ENCODE results near the gene PUM2.
A peak's percentile ranks its signal among the peaks of the same experiment; 100 is the strongest.

PUM2 gene

DNA sequence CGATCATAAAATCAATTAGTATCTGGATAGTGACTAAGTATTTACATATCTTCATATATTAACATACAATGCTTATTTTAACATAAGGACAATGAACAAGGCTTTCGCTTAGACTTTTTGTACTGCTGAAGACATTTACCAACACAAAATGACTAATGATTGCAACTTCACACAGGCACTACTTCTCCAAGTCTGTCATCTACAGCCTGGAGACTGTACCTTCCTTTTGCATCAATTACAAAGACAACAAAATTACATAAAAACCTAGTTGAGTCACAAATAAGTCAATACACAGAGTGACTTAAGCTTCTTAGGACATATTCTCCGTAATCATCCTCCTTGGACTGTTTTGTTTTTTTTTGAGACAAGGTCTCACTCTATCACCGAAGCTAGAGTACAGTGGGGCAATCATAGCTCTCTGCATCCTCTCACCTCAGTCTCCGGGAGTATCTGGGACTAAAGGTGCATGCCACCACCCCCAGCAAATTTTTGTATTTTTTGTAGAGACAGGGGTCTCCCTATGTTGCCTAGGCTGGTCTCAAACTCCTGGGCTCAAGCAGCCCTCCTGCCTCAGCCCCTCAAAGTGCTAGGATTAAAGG, 15.9 kb downstream of the PUM2 start:
- DNase-seq, result no peak

DNA sequence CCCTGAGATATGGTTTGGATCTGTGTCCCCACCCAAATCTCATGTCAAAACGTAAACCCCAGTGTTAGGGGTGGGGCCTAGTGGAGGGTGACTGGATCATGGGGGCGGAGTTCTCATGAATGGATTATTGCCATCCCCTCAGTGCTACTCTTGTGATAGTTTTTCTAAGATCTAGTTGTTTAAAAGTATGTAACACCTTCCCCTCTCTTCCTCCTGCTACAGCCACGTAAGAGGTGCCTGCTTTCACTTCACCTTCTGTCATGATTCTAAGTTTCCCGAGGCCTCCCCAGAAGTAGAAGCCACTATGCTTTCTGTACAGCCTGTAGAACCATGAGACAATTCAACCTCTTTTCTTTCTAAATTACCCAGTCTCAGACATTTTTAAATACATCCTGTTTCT, 16.9 kb downstream of the PUM2 start:
- no peak for DNase-seq

DNA sequence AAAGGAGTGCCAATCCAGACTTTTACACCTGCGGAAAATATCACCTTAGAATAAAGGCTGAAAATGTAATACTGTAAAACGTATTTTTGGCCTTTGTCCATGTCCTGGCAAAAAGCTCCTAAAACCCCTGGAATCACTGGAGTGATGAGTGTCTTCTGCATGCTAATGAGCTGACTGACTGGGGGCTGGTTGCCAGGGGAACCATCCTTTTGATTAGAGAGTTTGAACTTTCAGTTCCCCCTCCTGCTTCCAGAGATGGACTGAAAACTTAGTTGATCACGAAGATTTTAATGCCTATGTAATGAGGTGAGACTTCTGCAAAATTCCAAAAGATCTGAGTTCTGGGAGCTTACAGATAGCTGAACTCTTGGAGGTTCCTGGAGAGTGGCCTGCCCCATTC, 20.5 kb downstream of the PUM2 start:
- no peak for DNase-seq

DNA sequence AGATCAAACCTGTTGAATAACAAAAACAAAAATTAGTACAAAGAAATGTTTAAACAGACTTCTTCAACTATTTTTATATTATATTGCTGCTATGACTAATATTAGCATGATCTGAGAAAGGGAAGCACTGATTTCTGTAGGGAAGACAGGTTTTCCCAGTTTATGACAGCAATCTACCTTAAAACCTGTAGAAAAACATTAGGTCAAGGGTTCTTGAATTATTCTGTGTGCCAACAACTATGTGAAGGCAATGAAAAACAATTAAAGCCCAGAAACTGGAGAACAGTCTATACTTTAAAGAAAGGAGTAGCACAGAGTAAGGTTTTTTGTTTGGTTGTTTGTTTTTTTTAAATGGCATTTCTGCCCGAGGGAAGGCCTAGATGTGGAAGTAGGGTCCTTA, 23.3 kb downstream of the PUM2 start:
- DNase-seq, result no peak

DNA sequence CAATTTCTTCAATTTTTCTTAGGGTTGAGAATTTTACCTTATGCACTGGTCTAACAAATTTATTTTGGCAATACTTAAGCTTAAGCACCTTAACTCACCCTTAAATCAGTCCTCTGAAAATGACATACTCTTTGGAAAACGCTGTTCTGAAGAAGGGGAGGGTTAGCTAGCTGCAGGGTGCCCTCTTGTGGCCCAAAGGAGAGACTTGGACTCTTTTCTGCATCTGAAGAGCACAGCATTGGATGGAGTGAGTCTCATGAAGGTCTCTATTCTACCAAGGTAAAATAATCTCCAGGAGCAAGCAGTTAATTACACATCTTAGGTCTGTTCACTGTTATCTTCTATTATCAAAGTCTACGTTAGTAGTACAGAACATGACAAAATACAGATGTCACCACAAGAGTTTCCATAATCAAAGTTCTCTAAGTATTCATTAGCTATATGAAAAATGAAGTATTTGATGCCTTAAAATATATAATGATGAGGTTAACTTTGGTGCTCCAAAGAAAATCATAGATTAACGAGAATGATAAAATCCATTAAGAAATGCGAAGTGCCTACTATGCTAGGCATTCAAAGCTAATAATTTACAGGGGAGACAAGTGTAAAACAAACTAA, 24.4 kb downstream of the PUM2 start:
- DNase-seq, result peak; percentile 31 to 67

DNA sequence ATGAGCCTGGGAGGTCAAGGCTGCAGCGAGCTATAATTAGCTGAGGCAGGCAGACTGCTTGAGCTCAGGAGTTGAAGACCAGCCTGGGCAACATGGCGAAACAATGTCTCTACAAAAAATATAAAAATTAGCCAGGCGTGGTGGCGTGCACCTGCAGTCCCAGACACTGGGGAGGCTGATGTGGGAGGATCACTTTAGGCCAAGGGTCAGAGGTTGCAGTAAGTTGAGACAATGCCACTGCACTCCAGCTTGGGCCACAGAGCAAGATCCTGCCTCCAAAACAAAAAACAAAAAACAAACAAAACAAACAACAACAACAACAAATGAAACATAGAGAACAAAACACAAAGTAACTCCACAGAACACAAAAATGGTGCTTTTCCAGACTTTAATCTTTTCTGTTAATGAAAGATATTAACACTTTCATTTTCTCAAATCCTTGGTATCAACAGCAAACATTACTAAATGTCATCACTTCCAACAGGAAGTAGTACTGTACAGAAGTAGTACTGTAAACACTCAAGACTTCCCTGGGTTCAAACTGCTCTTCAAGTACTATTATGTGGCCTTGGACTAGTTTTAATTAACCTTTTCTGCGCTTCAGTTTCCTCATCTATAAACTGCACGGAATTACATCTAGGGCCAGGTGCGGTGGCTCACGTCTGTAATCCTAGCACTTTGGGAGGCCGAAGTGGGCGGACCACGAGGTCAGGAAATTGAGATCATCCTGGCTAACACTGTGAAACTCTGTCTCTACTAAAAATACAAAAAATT, 27.9 kb downstream of the PUM2 start:
- DNase-seq, result no peak

DNA sequence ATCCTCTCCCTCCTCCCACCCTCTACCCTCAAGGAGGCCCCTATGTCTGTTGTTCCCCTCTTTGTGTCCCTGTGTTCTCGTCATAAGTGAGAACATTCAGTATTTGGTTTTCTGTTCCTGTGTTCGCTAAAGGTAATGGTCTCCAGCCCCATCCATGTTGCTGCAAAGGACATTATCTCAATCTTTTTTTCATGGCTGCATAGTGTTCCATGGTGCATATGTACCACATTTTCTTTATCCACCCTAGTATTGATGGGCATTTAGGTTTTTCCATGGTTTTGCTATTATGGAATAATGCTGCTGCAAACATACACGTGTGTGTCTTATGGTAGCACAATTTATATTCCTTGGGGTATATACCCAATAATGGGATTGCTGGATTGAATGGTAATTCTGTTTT, 33.0 kb downstream of the PUM2 start:
- DNase-seq, result no peak

DNA sequence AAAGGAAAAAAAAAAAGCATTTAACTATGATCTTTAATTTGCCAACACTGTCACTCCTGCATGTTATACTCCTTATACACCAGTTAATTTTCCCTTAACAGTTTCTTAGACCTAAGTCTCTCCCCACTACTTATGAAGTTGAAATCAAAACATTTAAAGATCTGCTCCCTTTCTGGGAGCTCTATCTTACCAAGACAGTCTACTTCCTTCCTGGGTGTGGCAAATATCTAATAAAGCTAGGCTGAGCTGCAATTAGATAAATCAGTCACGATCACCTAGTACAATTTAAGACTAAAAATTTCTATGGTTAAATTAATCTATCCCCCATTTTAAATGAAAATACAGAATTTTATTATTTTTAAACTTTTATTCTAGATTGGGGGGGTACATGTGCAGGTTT, 33.4 kb downstream of the PUM2 start:
- no peak for DNase-seq

DNA sequence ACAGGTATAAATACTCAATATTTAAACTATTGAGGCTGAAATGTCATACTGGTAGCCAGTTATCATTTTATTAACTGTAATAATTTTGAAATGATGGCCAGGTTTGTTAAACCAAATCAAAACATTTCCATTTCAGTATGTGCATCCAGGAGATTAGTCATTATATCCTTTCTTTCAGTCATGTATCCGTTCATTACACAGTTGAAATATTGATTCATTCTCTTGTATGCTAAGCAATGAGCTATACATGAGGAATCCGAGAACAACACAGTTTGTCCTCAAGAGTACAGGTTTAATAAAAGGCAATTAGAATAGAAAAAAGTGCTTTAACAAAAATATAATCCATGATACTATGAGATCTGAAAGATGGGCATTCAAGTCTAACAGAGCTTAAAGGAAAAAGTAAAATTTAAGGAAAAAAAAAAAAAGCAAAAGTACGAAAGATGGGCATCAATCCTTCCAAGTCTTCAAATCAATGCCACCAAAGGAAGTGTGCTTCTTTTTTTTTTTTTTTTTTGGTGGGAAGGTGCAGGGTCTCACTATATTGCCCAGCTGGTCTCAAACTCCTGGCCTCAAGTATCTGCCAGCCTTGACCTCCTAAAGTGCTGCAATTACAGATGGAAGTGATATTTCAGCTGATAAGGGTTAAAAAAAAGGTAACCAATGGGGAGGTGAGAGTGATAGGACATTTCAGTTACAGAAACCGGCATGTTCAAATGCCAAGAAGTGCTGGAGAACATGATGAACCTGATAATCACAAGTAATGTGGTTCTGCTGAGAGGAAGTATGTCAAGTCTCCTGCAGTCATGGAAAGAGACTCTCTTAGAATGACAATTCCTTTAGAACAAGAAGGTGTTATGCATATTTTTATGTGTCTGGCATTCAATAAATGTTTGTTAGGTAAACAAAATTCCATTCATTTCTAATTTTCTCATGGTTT, 35.8 kb downstream of the PUM2 start:
- DNase-seq, result no peak

DNA sequence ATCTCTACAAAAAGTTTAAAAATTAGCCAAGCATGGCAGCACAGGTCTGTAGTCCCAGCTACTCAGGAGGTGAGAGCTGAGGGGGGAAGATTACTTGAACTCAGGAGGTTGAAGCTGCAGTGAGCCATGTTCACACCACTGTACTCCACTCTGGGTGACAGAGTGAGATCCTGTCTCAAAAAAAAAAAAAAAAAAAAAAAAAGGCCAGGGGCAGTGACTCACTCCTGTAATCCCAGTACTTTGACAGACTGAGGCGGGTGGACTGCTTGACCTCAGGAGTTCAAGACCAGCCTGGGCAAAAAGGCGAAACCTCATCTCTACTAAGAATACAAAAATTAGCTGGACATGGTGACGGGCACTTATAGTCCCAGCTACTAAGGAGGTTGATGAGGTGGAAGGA, 37.0 kb downstream of the PUM2 start:
- no peak for DNase-seq

DNA sequence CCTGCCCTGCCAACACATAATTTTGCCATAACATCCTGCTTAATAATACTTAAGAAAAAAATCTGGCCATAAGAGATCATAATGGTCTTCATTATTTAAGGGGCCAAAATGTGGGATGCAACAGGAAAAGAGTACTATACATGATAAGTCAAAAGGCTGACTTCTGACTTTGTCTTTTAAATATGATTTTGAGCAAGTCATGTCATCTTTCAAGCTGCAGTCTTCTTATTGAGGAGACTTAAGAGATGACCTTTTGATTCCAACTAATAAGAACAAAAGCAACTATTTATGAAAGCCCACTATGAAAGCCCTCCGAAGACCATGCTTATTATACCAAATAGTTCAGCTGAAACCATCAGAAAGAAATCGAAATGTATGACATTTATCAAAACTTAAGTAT, 41.6 kb downstream of the PUM2 start:
- DNase-seq, result no peak

DNA sequence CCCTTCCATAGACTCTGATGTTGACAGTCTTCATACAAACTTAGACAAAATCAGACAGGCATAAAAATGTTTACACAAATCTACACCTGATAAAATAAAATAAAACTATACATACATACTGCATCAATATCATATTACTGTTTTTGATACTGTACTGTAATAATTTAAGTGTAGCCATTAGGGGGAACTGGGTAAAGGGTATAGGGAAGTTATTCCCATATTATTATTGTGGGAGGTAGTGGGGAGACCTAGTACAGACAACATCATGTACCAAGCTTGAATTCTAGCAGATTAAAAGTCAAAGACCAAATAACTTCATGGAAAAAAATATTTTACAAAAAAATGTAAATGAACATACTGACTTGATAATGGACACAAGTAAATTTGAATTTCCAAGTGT, 43.3 kb downstream of the PUM2 start:
- no peak for DNase-seq

DNA sequence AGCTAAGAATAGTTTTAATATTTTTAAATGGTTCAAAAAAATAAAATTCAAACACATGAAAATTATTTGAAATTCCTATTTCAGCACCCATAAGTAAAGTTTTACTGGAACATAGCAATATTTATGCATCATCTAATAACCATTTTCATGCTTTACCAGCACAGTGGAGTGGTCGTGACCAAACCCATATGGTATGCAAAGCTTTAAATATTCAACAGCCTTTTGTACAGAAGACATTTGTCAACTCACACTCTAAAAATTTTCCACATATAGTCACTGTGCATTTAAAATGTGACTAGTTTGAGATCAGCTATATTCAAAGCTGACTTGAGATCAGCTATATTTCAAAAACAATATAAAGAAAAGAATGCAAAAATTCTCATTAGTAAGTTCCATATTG, 46.2 kb downstream of the PUM2 start:
- DNase-seq, result no peak

DNA sequence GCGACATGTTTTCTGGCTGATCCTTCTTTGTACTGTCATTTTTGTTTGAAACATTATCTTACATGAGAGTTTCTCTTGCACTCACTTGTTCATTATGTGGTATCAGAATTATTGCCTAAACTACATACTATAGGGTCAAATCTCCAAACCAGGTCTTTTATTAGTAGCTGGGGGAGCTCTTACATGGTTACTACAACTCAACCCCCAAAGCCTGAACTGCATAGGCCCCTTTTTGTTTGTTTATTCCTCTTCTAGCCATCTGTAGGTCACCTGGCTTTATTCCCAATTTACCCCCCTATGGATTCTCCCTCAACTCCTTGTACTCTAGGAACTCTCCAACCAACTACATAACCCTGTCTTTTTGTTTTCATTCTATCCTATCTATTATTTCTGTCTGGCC, 46.7 kb downstream of the PUM2 start:
- no peak for DNase-seq

DNA sequence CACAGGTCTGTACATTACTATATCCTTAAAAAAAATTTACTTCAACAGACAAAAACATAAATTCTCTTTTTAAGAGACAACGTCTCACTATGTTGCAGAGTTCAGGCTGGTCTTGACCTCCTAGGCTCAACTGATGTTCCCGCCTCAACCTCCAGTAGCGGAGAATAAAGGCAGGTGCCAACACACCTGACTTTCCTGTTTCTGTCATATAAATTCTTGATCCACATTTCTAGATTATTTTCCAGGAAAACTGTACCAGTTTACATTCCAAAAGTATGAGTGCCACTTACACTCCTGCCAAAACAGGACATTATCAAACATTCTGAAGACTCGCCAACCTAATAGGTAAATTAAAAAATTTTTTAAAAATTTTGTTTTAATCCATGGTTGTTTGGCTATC, 48.6 kb downstream of the PUM2 start:
- DNase-seq, result no peak

DNA sequence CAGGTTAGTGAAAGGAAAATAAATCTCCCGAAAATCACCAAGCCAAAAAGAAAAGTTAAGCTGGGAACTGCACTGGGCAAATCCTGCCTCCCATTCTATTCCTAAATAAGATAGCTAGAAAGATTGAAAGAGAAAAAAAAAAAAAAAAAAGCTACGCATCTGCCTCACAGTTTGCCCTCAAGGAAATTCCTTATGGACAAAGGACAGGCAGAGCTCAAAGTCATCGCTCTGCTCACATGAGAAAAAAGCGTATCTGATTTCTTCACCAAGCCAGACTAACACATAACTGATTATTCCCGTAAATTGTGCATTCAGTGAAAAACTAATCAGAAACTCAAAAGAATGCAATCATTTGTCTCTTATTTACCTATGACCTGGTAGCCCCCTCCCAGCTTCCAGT, 50.0 kb downstream of the PUM2 start:
- no peak for DNase-seq

DNA sequence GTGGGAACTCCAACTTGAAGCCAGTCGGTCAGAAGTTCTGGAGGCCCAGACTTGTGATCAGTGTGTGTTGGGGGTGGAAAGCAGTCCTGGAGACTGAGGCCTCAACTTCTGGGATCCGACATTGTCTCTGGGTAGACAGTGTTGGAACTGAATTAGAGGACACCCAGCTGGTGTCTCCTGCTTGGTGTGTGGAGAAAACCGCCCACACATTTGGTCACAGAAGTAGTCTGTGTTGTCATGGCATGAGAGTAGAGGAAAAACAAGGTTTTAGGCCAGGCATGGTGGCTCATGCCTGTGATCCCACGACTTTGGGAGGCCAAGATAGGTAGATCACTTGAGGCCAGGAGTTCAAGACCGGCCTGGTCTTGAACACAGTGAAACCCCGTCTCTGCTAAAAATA, 51.5 kb downstream of the PUM2 start:
- DNase-seq, result no peak

DNA sequence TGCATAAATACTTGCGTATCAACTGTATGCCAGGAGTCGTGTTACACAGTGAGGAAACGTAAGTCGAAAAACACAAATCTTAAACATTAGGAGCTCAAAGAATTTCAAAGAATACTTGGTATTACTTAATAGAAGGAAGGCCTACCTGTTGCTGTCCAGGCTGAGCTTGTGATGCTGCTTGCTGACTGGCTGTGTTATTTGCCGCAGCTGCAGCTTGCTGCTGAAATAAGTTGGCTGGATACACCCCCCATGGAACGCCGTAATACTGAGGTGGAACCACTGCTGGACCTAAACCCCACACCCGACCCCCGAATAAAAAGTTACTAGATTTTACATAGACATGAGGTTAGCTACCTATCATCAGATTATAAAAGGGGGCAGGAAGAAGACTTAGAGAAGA, 56.4 kb downstream of the PUM2 start:
- DNase-seq, result no peak

DNA sequence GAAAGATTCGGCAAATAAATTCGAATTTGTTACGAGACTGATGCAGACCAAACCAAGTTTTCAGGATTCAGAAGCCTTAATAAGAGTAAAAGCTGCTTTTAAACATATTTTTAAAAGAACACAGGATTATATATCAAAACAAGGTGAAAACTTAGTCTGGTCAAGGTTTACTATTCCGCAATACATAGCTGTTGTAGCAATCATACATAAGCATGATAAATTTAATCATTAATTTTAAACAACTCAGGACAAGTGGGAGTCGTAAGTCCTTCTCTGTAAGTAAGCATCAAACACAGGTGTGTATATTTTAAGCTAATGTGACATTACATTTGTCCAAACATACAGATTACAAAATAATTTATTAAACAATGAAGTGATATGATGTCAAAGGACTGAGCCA, 57.7 kb downstream of the PUM2 start:
- no peak for DNase-seq

DNA sequence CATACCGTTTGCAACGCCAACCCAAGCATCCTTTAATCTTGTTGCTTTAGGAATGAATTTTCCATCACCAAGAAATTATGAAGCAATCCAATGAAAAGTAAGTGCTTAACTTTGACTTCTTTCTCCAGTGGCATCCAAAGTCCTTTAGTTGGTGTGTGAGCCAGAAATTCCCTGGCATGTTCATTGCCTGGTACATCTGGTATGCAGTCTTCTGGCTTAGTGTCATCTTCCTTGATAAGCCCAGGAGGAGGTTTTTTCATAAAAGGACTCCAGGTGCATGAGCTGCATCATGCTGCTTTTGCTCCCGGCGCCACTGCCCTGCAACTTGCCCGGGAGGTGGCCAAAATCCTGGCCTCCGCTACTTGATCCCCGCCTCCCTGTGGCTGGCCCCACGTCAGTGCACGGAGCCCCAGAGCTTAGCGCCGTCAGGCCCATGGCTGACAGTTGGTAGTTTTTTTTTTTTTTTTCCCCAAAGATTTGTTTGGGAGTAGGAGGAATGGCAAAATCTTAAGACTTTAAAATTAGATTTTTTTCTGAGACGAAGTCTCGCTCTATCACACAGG, 58.7 kb downstream of the PUM2 start:
- DNase-seq, result peak in 1 of 2 experiments; percentile 3

DNA sequence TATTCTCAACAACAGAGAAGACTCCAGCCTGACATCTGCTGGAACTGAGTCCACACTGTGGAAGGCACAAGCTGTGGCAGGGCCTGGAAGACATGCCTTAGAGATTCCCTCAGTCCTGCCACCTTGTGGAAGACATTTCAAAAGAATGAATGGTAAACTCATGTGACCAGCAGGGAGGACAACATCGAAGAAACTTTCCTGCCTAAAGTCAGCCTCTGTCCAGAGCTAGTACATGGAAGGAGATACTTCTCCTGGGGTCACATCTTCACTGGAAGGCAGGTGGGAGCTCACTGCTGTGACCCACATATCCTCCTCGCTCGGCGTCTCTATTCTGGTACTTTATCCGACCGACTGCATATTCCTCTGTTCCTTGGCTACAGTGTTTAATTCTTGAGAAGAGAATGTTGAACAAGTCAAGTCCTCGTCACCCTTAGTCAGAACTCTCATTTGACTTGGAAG, 59.5 kb downstream of the PUM2 start:
- peak in 1 of 2 experiments; percentile 43 for DNase-seq

DNA sequence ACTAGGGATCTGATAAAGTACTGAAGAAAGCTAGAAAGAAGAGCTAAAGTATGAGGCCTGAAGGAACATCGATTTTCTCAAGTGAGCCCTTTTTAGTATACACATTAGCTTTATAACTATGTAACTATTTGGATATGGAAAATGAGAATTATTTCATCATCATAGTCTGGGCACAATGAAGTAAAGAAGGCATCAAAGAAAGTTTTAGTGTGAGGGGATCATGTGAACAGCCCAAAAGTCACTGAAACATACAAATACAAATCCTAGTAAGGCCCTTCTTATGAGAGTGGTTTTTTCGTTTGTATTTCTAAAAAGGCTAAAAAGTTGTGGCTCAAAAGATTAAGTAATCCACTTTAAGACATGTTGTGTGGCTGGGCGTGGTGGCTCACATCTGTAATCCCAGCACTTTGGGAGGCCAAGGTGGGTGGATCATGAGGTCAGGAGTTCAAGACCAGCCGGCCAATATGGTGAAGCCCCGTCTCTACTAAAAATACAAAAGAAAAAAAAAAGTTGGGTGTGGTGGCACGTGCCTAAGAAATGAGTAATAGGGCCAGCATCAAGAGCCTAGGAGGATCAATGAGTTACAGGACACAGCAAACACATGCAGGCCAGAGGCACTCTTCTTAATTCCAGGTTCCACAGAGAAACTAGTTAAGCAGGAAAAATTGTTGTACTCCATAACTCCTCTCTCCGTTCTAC, 61.9 kb downstream of the PUM2 start:
- no peak for DNase-seq
